H1 (cell line): ENCODE data around the gene BEAN1. TPM values are rescaled to one million over a fixed set of nuclear protein-coding genes. Genes with fewer than 3 reads are reported as not detected.

Source experiments
- CTCF ChIA-PET: fragments of 300-600 bp; sonication (Branson Sonifier 250); formaldehyde crosslinking; loops from one replicate; lab custom pipeline; 2021; ENCODE audit not compliant: partially characterized antibody; lab: Charles Lee
- POLR2A ChIA-PET: fragments of 300-600 bp; sonication (Branson Sonifier 250); formaldehyde crosslinking; loops from one replicate; lab custom pipeline; 2021; ENCODE audit warnings: inconsistent platforms; ENCODE audit not compliant: partially characterized antibody; lab: Charles Lee
- DNase-seq, 2 experiments: peaks; one replicate each; pipeline versions ENCODE4 v3.0.0 to v3.0.0-alpha.2; 2010 to 2022; ENCODE audit warnings: low spot score in 2 of 2, low read depth in 1 of 2, mixed read lengths in 1 of 2
- FAIRE-seq: peaks from 2 replicates; lab custom pipeline; 2011; peaks lifted over from hg19 to GRCh38; lab: Jason Lieb, UNC
- H2AFZ ChIP-seq: 2 replicates; pipeline ENCODE4 v1.8.1; 2012; ENCODE audit warnings: low read length, inconsistent platforms
- H2AK5ac ChIP-seq: 2 replicates; pipeline ENCODE4 v1.6.1; 2013; ENCODE audit warnings: low read depth, low read length
- H2BK120ac ChIP-seq: replicated peaks from 2 replicates; pipeline ENCODE3; 2013; ENCODE audit warnings: low read depth, low read length, inconsistent platforms
- H2BK12ac ChIP-seq: 2 replicates; pipeline ENCODE4 v1.6.1; 2013; ENCODE audit warnings: low read depth, low read length
- H2BK15ac ChIP-seq: 2 replicates; pipeline ENCODE4 v1.6.1; 2013; ENCODE audit warnings: low read length
- H2BK20ac ChIP-seq: 2 replicates; pipeline ENCODE4 v1.6.1; 2013; ENCODE audit warnings: low read length
- H2BK5ac ChIP-seq: 2 replicates; pipeline ENCODE4 v1.6.1; 2013; ENCODE audit warnings: low read depth, low read length
- H3K14ac ChIP-seq: 2 replicates; pipeline ENCODE4 v1.6.1; 2013; ENCODE audit warnings: inconsistent platforms; ENCODE audit not compliant: insufficient read length
- H3K18ac ChIP-seq: 2 replicates; pipeline ENCODE4 v1.6.1; 2013; ENCODE audit warnings: low read length; ENCODE audit errors: extremely low read depth
- H3K23ac ChIP-seq: 2 replicates; pipeline ENCODE4 v1.6.1; 2013; ENCODE audit warnings: inconsistent platforms; ENCODE audit not compliant: insufficient read length
- H3K23me2 ChIP-seq: 2 replicates; pipeline ENCODE4 v1.6.1; 2013; ENCODE audit warnings: low read depth, low read length
- H3K27ac ChIP-seq: 2 replicates; pipeline ENCODE4 v1.6.1; 2011; ENCODE audit warnings: low read depth, low read length, inconsistent platforms
- H3K27me3 ChIP-seq, 4 experiments: replicated peaks in 1 of 4; 1 replicate in 1 of 4; 2 replicates in 3 of 4; pipeline versions ENCODE4 v1.6.1 to v1.8.1; 2011 to 2013; ENCODE audit warnings: low read length in 3 of 4, mild to moderate bottlenecking in 3 of 4, inconsistent platforms in 2 of 4, mixed read lengths in 2 of 4, moderate library complexity in 1 of 4; ENCODE audit not compliant: control insufficient read depth in 3 of 4, insufficient read depth in 3 of 4; ENCODE audit errors: extremely low read depth in 1 of 4
- H3K36me3 ChIP-seq, 4 experiments: 2 replicates each; pipeline versions ENCODE4 v1.6.1 to v1.8.1; 2011 to 2013; ENCODE audit warnings: mild to moderate bottlenecking in 4 of 4, low read length in 3 of 4, moderate library complexity in 2 of 4, control low read depth in 1 of 4, inconsistent platforms in 1 of 4; ENCODE audit not compliant: insufficient read depth in 4 of 4, control insufficient read depth in 2 of 4
- H3K4ac ChIP-seq: replicated peaks from 2 replicates; pipeline ENCODE3; 2013; ENCODE audit warnings: low read length, low read depth, mixed read lengths, inconsistent platforms; ENCODE audit not compliant: insufficient read length
- H3K4me1 ChIP-seq, 4 experiments: replicated peaks in 1 of 4; 1 replicate in 1 of 4; 2 replicates in 3 of 4; pipeline versions ENCODE4 v1.6.1 to v1.8.1; 2011 to 2013; ENCODE audit warnings: low read length in 3 of 4, inconsistent platforms in 2 of 4, mixed read lengths in 1 of 4; ENCODE audit not compliant: insufficient read depth in 4 of 4, control insufficient read depth in 3 of 4
- H3K4me2 ChIP-seq, 2 experiments: 2 replicates each; pipeline versions ENCODE4 v1.6.1 to v1.8.1; 2011 to 2013; ENCODE audit warnings: low read depth in 2 of 2, low read length in 2 of 2, control low read depth in 1 of 2, inconsistent platforms in 1 of 2, mild to moderate bottlenecking in 1 of 2; ENCODE audit not compliant: insufficient read depth in 1 of 2
- H3K4me3 ChIP-seq, 4 experiments: fragments of 200-600, 300-600 bp in 1 of 4; sonication (generic), shearing (Covaris generic), sonication (Bioruptor Twin) in 1 of 4; 2 replicates each; pipeline versions ENCODE4 v1.5.1 to v1.8.1; 2011 to 2016; ENCODE audit warnings: low read length in 4 of 4, low read depth in 3 of 4, control low read depth in 2 of 4, inconsistent platforms in 2 of 4, mild to moderate bottlenecking in 2 of 4, mixed read lengths in 1 of 4, moderate library complexity in 1 of 4; ENCODE audit not compliant: insufficient read depth in 2 of 4; ENCODE audit errors: extremely low read depth in 1 of 4
- H3K56ac ChIP-seq: replicated peaks from 2 replicates; pipeline ENCODE3; 2013; ENCODE audit warnings: low read depth, mild to moderate bottlenecking, mixed read lengths, low read length, inconsistent platforms; ENCODE audit not compliant: insufficient read length
- H3K79me1 ChIP-seq: 2 replicates; pipeline ENCODE4 v1.6.1; 2013; ENCODE audit warnings: low read depth, low read length, control low read depth
- H3K79me2 ChIP-seq, 2 experiments: 2 replicates each; pipeline versions ENCODE4 v1.6.1 to v1.8.1; 2012 to 2013; ENCODE audit warnings: low read length in 2 of 2, mild to moderate bottlenecking in 2 of 2, inconsistent platforms in 1 of 2; ENCODE audit not compliant: insufficient read depth in 2 of 2, control insufficient read depth in 1 of 2
- H3K9ac ChIP-seq, 4 experiments: replicated peaks in 1 of 4; 1 replicate in 1 of 4; 2 replicates in 3 of 4; pipeline versions ENCODE4 v1.6.1 to v1.8.1; 2011 to 2013; ENCODE audit warnings: low read depth in 3 of 4, low read length in 3 of 4, control low read depth in 2 of 4, mild to moderate bottlenecking in 2 of 4, moderate library complexity in 2 of 4, inconsistent platforms in 1 of 4; ENCODE audit errors: extremely low read depth in 1 of 4
- H3K9me3 ChIP-seq, 2 experiments: 2 replicates each; pipeline versions ENCODE4 v1.6.1 to v1.8.1; 2012 to 2013; ENCODE audit warnings: mild to moderate bottlenecking in 2 of 2, moderate library complexity in 2 of 2, control low read depth in 1 of 2, inconsistent platforms in 1 of 2, low read depth in 1 of 2, low read length in 1 of 2, mixed read lengths in 1 of 2; ENCODE audit not compliant: insufficient read depth in 2 of 2
- H4K20me1 ChIP-seq, 2 experiments: replicated peaks in 1 of 2; 2 replicates each; pipeline versions ENCODE3 to v1.8.1; 2011 to 2013; ENCODE audit warnings: inconsistent platforms in 2 of 2, low read length in 2 of 2, mild to moderate bottlenecking in 1 of 2; ENCODE audit not compliant: insufficient read depth in 2 of 2, control insufficient read depth in 1 of 2
- H4K5ac ChIP-seq: 2 replicates; pipeline ENCODE4 v1.6.1; 2013; ENCODE audit warnings: low read length, low read depth, mixed read lengths, inconsistent platforms; ENCODE audit not compliant: insufficient read length
- H4K8ac ChIP-seq: 2 replicates; pipeline ENCODE4 v1.8.0; 2013; ENCODE audit warnings: mild to moderate bottlenecking, moderate library complexity, low read length, inconsistent platforms; ENCODE audit not compliant: insufficient read depth; ENCODE audit errors: extremely low read depth
- H4K91ac ChIP-seq: replicated peaks from 2 replicates; pipeline ENCODE3; 2013; ENCODE audit warnings: low read length, mixed read lengths, inconsistent platforms; ENCODE audit not compliant: insufficient read length
- CTCF ChIP-seq, 3 experiments: IDR thresholded peaks; 1 replicate in 2 of 3; 2 replicates in 1 of 3; pipeline versions ENCODE4 v1.5.1 to v1.6.1; 2011; ENCODE audit warnings: low read length in 3 of 3, mild to moderate bottlenecking in 3 of 3, inconsistent platforms in 2 of 3, low read depth in 1 of 3, moderate library complexity in 1 of 3; ENCODE audit not compliant: insufficient read depth in 1 of 3; ENCODE audit errors: control extremely low read depth in 1 of 3
- GTF2F1 ChIP-seq: IDR thresholded peaks from 2 replicates; pipeline ENCODE4 v1.6.1; 2012; ENCODE audit warnings: low read depth, low read length, improper control_type of control experiment, borderline replicate concordance
- MAX ChIP-seq: IDR thresholded peaks from 2 replicates; pipeline ENCODE4 v1.6.1; 2012; ENCODE audit warnings: inconsistent platforms
- NANOG ChIP-seq: IDR thresholded peaks from 2 replicates; pipeline ENCODE4 v1.6.1; 2011; ENCODE audit warnings: low read length, low read depth, mild to moderate bottlenecking, inconsistent platforms; ENCODE audit not compliant: insufficient read depth, poor library complexity, severe bottlenecking
- POLR2A ChIP-seq, 2 experiments: IDR thresholded peaks; 1 replicate in 1 of 2; 2 replicates in 1 of 2; pipeline ENCODE4 v1.6.1; 2011; ENCODE audit warnings: low read depth in 2 of 2, low read length in 2 of 2, mild to moderate bottlenecking in 2 of 2; ENCODE audit errors: control extremely low read depth in 1 of 2
- POLR2AphosphoS5 ChIP-seq: IDR thresholded peaks from 2 replicates; pipeline ENCODE4 v1.6.1; 2011; ENCODE audit warnings: low read depth, low read length
- RNF2 ChIP-seq: fragments of 200-900, 300-1000 bp; sonication (generic); IDR thresholded peaks from 2 replicates; pipeline ENCODE4 v1.7.1; 2016; ENCODE audit warnings: borderline replicate concordance, low read depth, mild to moderate bottlenecking, antibody characterized with exemption, low read length; ENCODE audit not compliant: poor library complexity, severe bottlenecking; ENCODE audit errors: missing control alignments
- SP2 ChIP-seq: IDR thresholded peaks from 2 replicates; pipeline ENCODE4 v1.6.1; 2012; ENCODE audit warnings: mild to moderate bottlenecking, low read length, inconsistent platforms
- TEAD4 ChIP-seq: IDR thresholded peaks from 2 replicates; pipeline ENCODE4 v1.6.1; 2012; ENCODE audit warnings: low read depth, low read length, inconsistent platforms, mixed read lengths
- WGBS, 2 experiments: shearing (Covaris generic) in 1 of 2; methylation state at CpG; one replicate each; pipeline versions ENCODE4 v1.1.6 to v1.1.7; 2013 to 2015; ENCODE audit warnings: low lambda C conversion rate in 2 of 2, mixed read lengths in 2 of 2, inconsistent platforms in 1 of 2, low coverage in 1 of 2, missing lambda C conversion rate in 1 of 2; ENCODE audit not compliant: insufficient replicate concordance in 2 of 2, insufficient coverage in 1 of 2, insufficient read length in 1 of 2; ENCODE audit errors: extremely low coverage in 1 of 2, missing lambda C conversion rate in 1 of 2; 5-methylcytosine and 5-hydroxymethylcytosine counted together
- polyA plus RNA-seq, 7 experiments: library from polyadenylated mRNA; depleted of rRNA in 3 of 7; stranded (reverse) in 5 of 7; unstranded in 2 of 7; fragments of >200 nt in 5 of 7; fragments of 200-250 nt in 2 of 7; gene quantifications; 1 replicate in 5 of 7; 2 replicates in 1 of 7; 4 replicates in 1 of 7; pipeline versions ENCODE4 v1.2.1 to v1.2.3, GENCODE V29; 2011 to 2013; ENCODE audit warnings: missing spikeins in 2 of 7, mixed read lengths in 2 of 7
- total RNA-seq: library from RNA; stranded (reverse); fragmentation: NEBNext Ultra II Directional; extraction: Animal tissue kit (Norgen Biotek cat#: 25700); gene quantifications from 2 replicates; pipeline ENCODE4 v1.2.1, GENCODE V29; 2021

BEAN1 gene
- total and polyA plus RNA-seq, 2 of the 8 experiments (the other 6 are each of a cell fraction or from before 2014, with no cell fraction given), result 0.08 TPM; not detected in 1

- Histone ChIP-seq H2BK15ac (no peak overlapping the region), H4K20me1 (no peaks in the 10 kb centered on the region), H4K91ac (no peak overlapping the region), H3K18ac (no peak overlapping the region), H3K23me2 (peaks cover 4% of the 10 kb centered on the region; the same call in 1 of the 2 replicates), H3K9me3 (no peaks in the 10 kb centered on the region), H4K5ac (no peak overlapping the region), H3K4ac (no peak overlapping the region), H4K8ac (no peak overlapping the region), H3K27me3 (peaks cover 0 to 11% (median 6%) of the 10 kb centered on the region in 4 experiments; a peak in 6 of 7 replicates), H2AFZ (no peak overlapping the region), H3K9ac (no peak overlapping the region), H2BK12ac (no peak overlapping the region), H2BK20ac (no peak overlapping the region), H3K4me1 (no peaks in the 10 kb centered on the region), H2BK120ac (no peak overlapping the region), H3K4me3 (no peak overlapping the region), H3K14ac (no peak overlapping the region), H3K79me1 (no peaks in the 10 kb centered on the region), H3K27ac (no peak overlapping the region), H3K79me2 (no peaks in the 10 kb centered on the region), H3K23ac (no peak overlapping the region), H3K4me2 (no peak overlapping the region), H3K56ac (no peak overlapping the region), H3K36me3 (no peaks in the 10 kb centered on the region), H2BK5ac (no peak overlapping the region), H2AK5ac (no peak overlapping the region)
- DNase-seq (no peak), FAIRE-seq (no peak)
- CTCF ChIA-PET, result interaction anchor here (0.6 kb wide), 1 partner anchor 91 kb away, joined by 3 read pairs; no protein-coding TSS in a partner anchor
- POLR2A ChIA-PET, result no interaction called here
- WGBS, 2 experiments, result 45% methylated on average over 3 of the region's 3 CpGs; no CpG with 5 or more reads in 1 of the 2 experiments
- TF ChIP-seq POLR2A (IDR thresholded peaks at IDR 0.05; ENCODE audit: control extremely low read depth in 1 of 2, low read depth in 2 of 2, low read length in 2 of 2) (no peak), RNF2 (no peak), SP2 (no peak), CTCF (IDR thresholded peaks at IDR 0.05; ENCODE audit: control extremely low read depth in 1 of 3, insufficient read depth in 1 of 3, low read depth in 1 of 3, low read length in 3 of 3) (peak; percentile 24 to 50 (median 48); a peak in 3 of 4 replicates), POLR2AphosphoS5 (no peak), NANOG (no peak), TEAD4 (no peak), GTF2F1 (no peak), MAX (0 out of 2 replicates have a peak, but pooled peaks have one; percentile 15)
Measured at GRCh38 chr16:66419527-66419926, 7.6 kb upstream of the BEAN1 start.
